GM04503 (cell line): ENCODE measurements around the gene HLF.

Experiments
- DNase-seq: peaks from one replicate; pipeline ENCODE4 v3.0.0-alpha.2; 2012; ENCODE audit warnings: low read depth

HLF gene

DNA sequence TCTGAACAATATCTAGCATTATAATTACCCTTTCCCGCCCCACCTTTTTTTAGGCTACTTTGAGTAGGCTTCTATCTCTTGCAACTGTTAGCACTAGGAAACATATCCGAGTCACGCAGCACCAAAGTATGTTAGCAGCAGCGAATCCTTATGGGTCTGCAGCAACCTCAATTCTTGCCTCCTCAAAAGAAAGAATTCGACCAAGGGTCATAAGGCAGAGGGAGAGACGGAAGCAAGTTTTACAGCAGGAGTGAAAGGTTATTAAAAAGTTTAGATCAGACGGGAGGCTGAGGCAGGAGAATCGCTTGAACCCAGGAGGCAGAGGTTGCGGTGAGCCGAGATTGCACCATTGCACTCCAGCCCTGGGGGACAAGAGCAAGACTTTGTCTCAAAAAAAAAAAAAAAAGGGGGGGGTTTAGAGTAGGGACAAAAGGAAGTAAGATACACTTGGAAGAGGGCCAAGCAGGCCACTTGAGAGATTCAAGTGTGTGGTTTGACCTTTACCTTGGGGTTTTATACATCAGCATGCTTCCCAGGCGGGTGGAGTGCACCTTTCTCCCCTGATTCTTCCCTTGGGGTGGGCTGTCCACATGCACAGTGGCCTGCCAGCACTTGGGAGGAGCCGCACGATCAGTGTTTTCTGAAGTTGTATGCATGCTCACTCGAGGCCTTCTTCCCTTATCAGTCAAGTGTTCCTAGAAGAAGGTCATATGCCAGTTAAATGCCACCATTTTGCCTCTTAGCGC lies 67.7 kb downstream of the HLF start:
- DNase-seq: no peak

- no peak for DNase-seq
These were observed 69.5 kb downstream of the HLF start for GRCh38 chr17:55334285-55334684.

DNA sequence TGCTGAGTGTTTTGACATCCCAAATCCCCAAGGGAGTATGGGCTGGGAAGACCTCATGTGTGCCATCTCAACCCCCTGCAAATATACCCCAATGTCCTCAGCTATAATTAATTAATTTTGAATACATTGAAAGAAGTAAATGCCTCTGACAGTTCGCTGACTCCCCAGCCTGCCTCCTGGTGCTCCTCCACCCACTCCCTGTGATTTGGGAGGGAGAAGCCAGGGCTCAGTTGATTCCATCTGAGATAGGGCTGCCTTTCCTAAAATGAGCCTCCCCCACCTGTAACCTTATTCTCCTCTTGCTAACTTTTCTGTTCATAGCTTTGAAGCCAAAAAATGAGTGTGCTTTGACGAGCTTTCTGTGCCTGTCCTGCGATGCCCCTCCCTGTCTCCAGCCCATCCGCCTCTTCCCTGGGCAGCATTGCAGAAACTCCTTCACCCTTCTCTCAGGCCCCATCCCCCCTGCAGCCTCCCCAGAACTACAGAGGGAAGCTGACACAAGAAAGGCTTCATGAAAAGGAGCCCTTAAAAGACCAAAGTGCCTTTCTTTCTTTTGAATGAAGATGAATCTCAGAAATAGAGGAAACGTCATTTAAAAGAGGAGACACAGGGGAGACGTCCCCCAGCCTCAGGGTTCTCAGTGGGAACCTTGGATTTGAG lies 70.3 kb downstream of the HLF start:
- no peak for DNase-seq

- no peak for DNase-seq
These were observed 70.9 kb downstream of the HLF start for GRCh38 chr17:55335625-55336024.

GRCh38 chr17:55336426-55336825 lies 71.7 kb downstream of the HLF start:
- no peak for DNase-seq

GRCh38 chr17:55340176-55340575 lies 75.4 kb downstream of the HLF start:
- no peak for DNase-seq

DNA sequence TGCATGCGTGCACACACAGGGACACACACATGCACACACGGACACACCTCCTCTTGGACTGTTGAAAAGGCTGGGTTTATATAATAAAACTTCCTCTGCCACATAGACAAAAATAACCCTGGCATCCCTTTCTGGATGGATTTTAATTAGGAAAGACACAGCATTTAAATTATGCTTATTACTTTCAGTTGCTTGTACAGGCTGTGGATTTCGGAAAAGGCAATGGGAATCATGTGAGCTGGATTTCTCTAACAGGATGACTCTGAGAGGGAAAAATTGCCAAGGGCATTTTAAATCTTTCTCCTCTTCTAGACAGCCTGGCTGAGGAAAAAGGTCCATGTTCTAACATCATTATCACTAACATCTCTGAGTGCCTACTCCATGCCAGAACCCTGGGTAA lies 75.9 kb downstream of the HLF start:
- DNase-seq: no peak

GRCh38 chr17:55341432-55341831 lies 76.7 kb downstream of the HLF start:
- DNase-seq: no peak

DNA sequence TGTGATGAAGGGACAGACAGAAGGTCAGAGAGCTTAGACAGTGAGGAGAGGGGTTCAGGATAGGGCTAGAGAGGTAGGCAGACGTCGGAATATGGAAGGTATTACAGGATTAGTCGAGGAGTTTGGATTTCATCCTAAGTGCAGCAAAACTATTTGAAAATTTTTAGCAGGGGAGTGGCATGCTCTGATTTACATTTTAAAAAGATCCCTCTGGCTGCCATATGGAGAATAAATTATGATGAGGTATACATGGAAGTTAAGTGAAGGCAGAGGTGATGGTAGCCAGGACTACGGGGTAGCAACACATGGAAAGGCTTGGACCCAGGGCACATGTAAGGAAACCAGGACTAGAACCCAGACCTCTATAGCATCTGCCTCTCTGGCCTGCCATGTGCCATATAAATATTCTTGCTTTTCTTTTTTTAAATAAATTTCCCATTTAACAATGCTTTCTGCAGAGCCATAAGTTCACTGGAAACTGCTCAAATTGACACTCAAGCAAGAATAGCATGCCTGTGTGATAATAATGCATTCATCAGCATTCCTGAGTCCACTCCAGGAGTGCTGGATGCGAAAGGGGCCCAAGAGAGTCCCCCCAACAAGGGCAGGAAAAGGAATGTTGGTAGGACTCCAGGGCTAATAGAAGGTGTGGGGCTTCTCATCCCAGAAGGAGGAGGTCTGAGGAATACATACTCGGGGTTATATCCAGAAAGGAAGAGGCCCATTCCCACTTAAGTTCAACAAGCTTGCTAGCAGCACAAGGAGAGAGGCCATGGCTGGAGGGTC lies 78.2 kb downstream of the HLF start:
- no peak for DNase-seq

- DNase-seq: no peak
These were observed 79.2 kb downstream of the HLF start for GRCh38 chr17:55343900-55344513.

- no peak for DNase-seq
These were observed 79.8 kb downstream of the HLF start for GRCh38 chr17:55344514-55344997.

GRCh38 chr17:55345132-55345531 lies 80.4 kb downstream of the HLF start:
- no peak for DNase-seq

DNA sequence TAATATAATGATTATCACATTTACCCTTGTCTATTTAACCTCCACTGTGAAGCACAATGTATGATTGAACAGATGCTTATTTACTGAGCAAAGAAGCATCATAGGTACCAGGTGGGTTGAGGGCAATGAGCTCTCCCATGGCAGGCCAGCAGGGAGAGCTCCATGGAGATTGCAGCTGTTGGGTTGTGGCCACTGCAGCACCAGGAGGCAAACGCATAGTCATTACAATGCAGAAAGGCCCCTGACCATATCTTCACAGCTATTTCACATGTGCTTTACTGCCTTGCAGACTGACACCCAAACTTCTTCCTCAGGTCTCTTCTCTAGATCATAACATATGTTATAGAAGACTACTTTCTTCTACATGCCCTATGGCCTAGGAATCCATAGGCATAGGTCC lies 81.9 kb downstream of the HLF start:
- no peak for DNase-seq

- no peak for DNase-seq
These were observed 82.6 kb downstream of the HLF start for GRCh38 chr17:55347341-55347740.

DNA sequence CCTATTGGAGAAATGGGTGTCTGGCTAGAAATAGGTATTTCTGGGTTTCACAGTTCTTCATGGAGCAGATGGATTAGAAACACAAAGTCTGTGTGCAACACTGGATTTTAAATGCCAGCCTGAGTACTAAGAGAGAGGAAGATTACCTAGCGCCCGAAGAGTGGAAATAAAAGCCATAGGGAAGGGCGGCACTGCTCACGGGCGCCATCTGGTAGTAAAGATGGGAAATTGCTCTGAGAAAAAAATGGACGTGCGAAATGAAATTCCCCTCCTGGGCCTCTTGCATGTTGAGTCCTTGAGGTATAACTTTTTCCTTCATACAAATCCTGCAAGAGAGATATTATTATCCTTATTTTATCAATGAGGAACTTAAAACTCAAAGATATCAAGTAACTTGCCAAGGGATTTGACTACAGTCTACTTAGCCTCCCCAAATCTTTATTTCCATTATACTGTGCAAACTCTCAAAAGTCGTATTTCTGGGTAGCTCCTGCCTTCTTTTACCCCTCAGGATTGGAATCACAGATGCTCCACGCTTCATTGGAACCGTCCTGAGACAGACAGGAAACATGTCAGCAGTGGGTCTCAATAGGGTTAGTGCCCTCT lies 84.1 kb downstream of the HLF start:
- DNase-seq: no peak

GRCh38 chr17:55350825-55351205 lies 86.1 kb downstream of the HLF start:
- DNase-seq: no peak

GRCh38 chr17:55351226-55351625 lies 86.5 kb downstream of the HLF start:
- DNase-seq: no peak

- no peak for DNase-seq
These were observed 89.2 kb downstream of the HLF start for GRCh38 chr17:55354010-55354409.

DNA sequence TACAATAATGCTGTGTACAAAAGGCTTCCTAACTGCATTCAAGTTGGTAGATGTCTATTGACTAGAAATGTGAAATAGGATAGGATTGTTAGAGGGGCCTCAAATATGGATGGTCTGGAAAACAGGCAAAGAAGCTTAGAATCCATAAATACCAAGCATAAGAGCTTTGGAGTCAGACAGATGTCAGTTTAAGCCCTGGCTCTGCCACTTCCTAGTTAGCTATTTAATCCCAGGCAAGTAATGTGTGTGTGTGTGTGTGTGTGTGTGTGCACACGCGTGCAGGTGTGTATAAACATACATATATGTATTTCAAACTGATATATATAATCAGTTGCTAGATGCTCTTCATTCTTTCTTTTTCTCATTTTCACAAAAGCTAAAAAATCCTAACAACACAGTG lies 90.2 kb downstream of the HLF start:
- no peak for DNase-seq

- DNase-seq: no peak
These were observed 91.9 kb downstream of the HLF start for GRCh38 chr17:55356434-55357328.

GRCh38 chr17:55360971-55361370 lies 96.2 kb downstream of the HLF start:
- no peak for DNase-seq
